Measurements from ENCODE around the gene OR4A16.

DNA sequence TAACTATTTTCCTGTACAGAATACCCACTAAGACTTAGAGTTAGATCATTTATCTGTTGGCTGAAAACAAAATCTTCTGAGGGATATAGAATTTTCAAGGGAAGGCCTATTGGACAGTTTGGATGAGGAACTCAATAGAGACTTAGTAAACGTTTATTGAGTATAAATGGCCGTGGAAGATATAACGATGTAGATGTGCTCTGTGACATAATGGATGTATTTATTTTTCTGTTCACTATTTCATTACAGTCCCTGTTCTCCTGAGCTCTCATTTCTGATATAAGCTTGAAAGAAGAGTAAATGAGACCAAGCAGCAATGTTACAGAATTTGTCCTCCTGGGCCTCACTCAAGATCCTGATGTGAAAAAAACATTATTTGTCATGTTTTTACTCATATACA, at the start of gene OR4A16:
- no peak for TF ChIP-seq CREB1 (CRISPR knock-in tag; IDR thresholded peaks at IDR 0.05; ENCODE audit: low read depth)
- no peak for TF ChIP-seq EZH2 (IDR thresholded peaks at IDR 0.05; ENCODE audit: low read depth, unreplicated experiment)
- no peak for TF ChIP-seq POLR2AphosphoS5 (IDR thresholded peaks at IDR 0.05; ENCODE audit: low read depth)
- TF ChIP-seq, protein P1, sequence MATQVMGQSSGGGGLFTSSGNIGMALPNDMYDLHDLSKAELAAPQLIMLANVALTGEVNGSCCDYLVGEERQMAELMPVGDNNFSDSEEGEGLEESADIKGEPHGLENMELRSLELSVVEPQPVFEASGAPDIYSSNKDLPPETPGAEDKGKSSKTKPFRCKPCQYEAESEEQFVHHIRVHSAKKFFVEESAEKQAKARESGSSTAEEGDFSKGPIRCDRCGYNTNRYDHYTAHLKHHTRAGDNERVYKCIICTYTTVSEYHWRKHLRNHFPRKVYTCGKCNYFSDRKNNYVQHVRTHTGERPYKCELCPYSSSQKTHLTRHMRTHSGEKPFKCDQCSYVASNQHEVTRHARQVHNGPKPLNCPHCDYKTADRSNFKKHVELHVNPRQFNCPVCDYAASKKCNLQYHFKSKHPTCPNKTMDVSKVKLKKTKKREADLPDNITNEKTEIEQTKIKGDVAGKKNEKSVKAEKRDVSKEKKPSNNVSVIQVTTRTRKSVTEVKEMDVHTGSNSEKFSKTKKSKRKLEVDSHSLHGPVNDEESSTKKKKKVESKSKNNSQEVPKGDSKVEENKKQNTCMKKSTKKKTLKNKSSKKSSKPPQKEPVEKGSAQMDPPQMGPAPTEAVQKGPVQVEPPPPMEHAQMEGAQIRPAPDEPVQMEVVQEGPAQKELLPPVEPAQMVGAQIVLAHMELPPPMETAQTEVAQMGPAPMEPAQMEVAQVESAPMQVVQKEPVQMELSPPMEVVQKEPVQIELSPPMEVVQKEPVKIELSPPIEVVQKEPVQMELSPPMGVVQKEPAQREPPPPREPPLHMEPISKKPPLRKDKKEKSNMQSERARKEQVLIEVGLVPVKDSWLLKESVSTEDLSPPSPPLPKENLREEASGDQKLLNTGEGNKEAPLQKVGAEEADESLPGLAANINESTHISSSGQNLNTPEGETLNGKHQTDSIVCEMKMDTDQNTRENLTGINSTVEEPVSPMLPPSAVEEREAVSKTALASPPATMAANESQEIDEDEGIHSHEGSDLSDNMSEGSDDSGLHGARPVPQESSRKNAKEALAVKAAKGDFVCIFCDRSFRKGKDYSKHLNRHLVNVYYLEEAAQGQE (IDR thresholded peaks at IDR 0.05; ENCODE audit: unreplicated experiment) = no peak
- no peak for TF ChIP-seq CTCF (conservative IDR thresholded peaks at IDR 0.05; ENCODE audit: low read depth in 2 of 2)
- TF ChIP-seq, protein P2, sequence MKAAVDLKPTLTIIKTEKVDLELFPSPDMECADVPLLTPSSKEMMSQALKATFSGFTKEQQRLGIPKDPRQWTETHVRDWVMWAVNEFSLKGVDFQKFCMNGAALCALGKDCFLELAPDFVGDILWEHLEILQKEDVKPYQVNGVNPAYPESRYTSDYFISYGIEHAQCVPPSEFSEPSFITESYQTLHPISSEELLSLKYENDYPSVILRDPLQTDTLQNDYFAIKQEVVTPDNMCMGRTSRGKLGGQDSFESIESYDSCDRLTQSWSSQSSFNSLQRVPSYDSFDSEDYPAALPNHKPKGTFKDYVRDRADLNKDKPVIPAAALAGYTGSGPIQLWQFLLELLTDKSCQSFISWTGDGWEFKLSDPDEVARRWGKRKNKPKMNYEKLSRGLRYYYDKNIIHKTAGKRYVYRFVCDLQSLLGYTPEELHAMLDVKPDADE (IDR thresholded peaks at IDR 0.05) = no peak
- no peak for TF ChIP-seq ZNF114 (CRISPR knock-in tag; IDR thresholded peaks at IDR 0.05)
- TF ChIP-seq NANOG (IDR thresholded peaks at IDR 0.05; ENCODE audit: borderline replicate concordance) = no peak
- TF ChIP-seq JUNB (IDR thresholded peaks at IDR 0.05; ENCODE audit: unreplicated experiment) = no peak
- TF ChIP-seq EZH2phosphoT487 (IDR thresholded peaks at IDR 0.05; ENCODE audit: unreplicated experiment) = no peak
